Hepatocyte (in vitro differentiated cells): ENCODE data around the gene AANAT. TPM values are rescaled to one million over a fixed set of nuclear protein-coding genes. Genes with fewer than 3 reads are reported as not detected.

Source experiments
- DNase-seq: peaks from one replicate; pipeline ENCODE4 v3.0.0-alpha.2; 2016; ENCODE audit warnings: low spot score
- H2AFZ ChIP-seq: fragments of 200-600 bp; sonication (generic); 2 replicates; pipeline ENCODE4 v1.6.0; 2016; ENCODE audit warnings: antibody characterized with exemption, mild to moderate bottlenecking
- H3K27ac ChIP-seq: fragments of 200-600 bp; sonication (generic); 2 replicates; pipeline ENCODE4 v1.5.1; 2016; ENCODE audit warnings: mild to moderate bottlenecking
- H3K27me3 ChIP-seq: fragments of 200-600 bp; sonication (generic); 2 replicates; pipeline ENCODE4 v1.6.1; 2016
- H3K36me3 ChIP-seq: fragments of 200-600 bp; sonication (generic); replicated peaks from 2 replicates; pipeline ENCODE4 v1.5.1; 2016; ENCODE audit warnings: low read depth; ENCODE audit not compliant: insufficient read depth
- H3K4me1 ChIP-seq: fragments of 200-600 bp; sonication (generic); 2 replicates; pipeline ENCODE4 v1.5.1; 2016; ENCODE audit warnings: mild to moderate bottlenecking, moderate library complexity; ENCODE audit not compliant: insufficient read depth
- H3K4me2 ChIP-seq: fragments of 200-600 bp; sonication (generic); 2 replicates; pipeline ENCODE4 v1.6.0; 2016
- H3K4me3 ChIP-seq: fragments of 200-600 bp; sonication (generic); 2 replicates; pipeline ENCODE4 v1.5.1; 2016; ENCODE audit warnings: mild to moderate bottlenecking
- H3K79me2 ChIP-seq: fragments of 200-600 bp; sonication (generic); 2 replicates; pipeline ENCODE4 v1.6.0; 2017; ENCODE audit warnings: mild to moderate bottlenecking
- H3K9me2 ChIP-seq: fragments of 200-600 bp; sonication (generic); replicated peaks from 2 replicates; pipeline ENCODE4 v1.6.0; 2017; ENCODE audit warnings: mild to moderate bottlenecking; ENCODE audit not compliant: insufficient read depth
- H3K9me3 ChIP-seq: fragments of 200-600 bp; sonication (generic); 2 replicates; pipeline ENCODE4 v1.5.1; 2016; ENCODE audit warnings: low read depth, mild to moderate bottlenecking
- H4K20me1 ChIP-seq: fragments of 200-600 bp; sonication (generic); 2 replicates; pipeline ENCODE4 v1.6.0; 2016; ENCODE audit warnings: mild to moderate bottlenecking; ENCODE audit not compliant: insufficient read depth, poor library complexity, severe bottlenecking
- CTCF ChIP-seq: fragments of 200-600 bp; sonication (generic); IDR thresholded peaks from 2 replicates; pipeline ENCODE4 v1.5.1; 2016; ENCODE audit warnings: antibody characterized with exemption, mild to moderate bottlenecking; ENCODE audit not compliant: poor library complexity
- EZH2 ChIP-seq: fragments of 200-600 bp; sonication (generic); IDR thresholded peaks from 2 replicates; pipeline ENCODE4 v1.6.1; 2016; ENCODE audit warnings: antibody characterized with exemption, mild to moderate bottlenecking, borderline replicate concordance
- EZH2phosphoT487 ChIP-seq: fragments of 200-600 bp; sonication (generic); IDR thresholded peaks from one replicate; pipeline ENCODE4 v1.6.1; 2018; ENCODE audit warnings: antibody characterized with exemption, mild to moderate bottlenecking, low read depth, moderate library complexity; ENCODE audit not compliant: unreplicated experiment, severe bottlenecking
- WGBS: methylation state at CpG from one replicate; pipeline ENCODE4 v1.1.6; 2016; ENCODE audit warnings: low lambda C conversion rate; ENCODE audit errors: missing lambda C conversion rate; 5-methylcytosine and 5-hydroxymethylcytosine counted together
- polyA plus RNA-seq: library from polyadenylated mRNA; unstranded; fragments of >200 nt; fragmentation: Nextera tagmentation; extraction: Ambion mirVana; gene quantifications from 2 replicates; pipeline ENCODE4 v1.2.1, GENCODE V29; 2016
- total RNA-seq: library from RNA; depleted of rRNA; stranded (reverse); fragments of >200 nt; gene quantifications from 2 replicates; pipeline ENCODE4 v1.2.3, GENCODE V29; 2014

Gene AANAT
- total and polyA plus RNA-seq, 2 experiments from 2014 or later: not detected

- H4K20me1 ChIP-seq: no peaks in the 10 kb centered on the region
- H3K9me2 ChIP-seq: no peaks in the 10 kb centered on the region
- H3K9me3 ChIP-seq: no peaks in the 10 kb centered on the region
- no peaks in the 10 kb centered on the region for H3K79me2 ChIP-seq
- no peaks in the 10 kb centered on the region for H3K27me3 ChIP-seq
- WGBS: 96% methylated on average over 28 of the region's 37 CpGs
- H3K4me3 ChIP-seq: no peak overlapping the region
- TF ChIP-seq CTCF (no peak), EZH2 (no peak)
- H3K4me1 ChIP-seq: no peaks in the 10 kb centered on the region
- H3K4me2 ChIP-seq: no peak overlapping the region
- H3K36me3 ChIP-seq: no peaks in the 10 kb centered on the region
- H3K27ac ChIP-seq: no peak overlapping the region
- no peak for DNase-seq
- no peak overlapping the region for H2AFZ ChIP-seq
Observed at GRCh38 chr17:76478730-76479514, 11.5 kb downstream of the AANAT start.

- Histone ChIP-seq H3K36me3 (no peaks in the 10 kb centered on the region), H3K79me2 (no peaks in the 10 kb centered on the region), H3K4me1 (no peaks in the 10 kb centered on the region), H3K27ac (no peak overlapping the region), H3K9me2 (no peaks in the 10 kb centered on the region), H3K4me3 (no peak overlapping the region), H3K27me3 (no peaks in the 10 kb centered on the region), H2AFZ (no peak overlapping the region), H3K9me3 (no peaks in the 10 kb centered on the region), H4K20me1 (no peaks in the 10 kb centered on the region), H3K4me2 (no peak overlapping the region)
- 90% methylated on average over 14 of the region's 14 CpGs for WGBS
- TF ChIP-seq CTCF: no peak
- TF ChIP-seq EZH2: no peak
- TF ChIP-seq EZH2phosphoT487: no peak
- DNase-seq: no peak
Observed at GRCh38 chr17:76479515-76480060, 12.2 kb downstream of the AANAT start.

GRCh38 chr17:76480632-76481031, 13.2 kb downstream of the AANAT start:
- no peak for DNase-seq
- Histone ChIP-seq H3K27me3 (no peaks in the 10 kb centered on the region), H3K27ac (peak overlapping the region; percentile 46), H4K20me1 (no peaks in the 10 kb centered on the region), H3K79me2 (no peaks in the 10 kb centered on the region), H3K36me3 (no peaks in the 10 kb centered on the region), H3K4me2 (no peak overlapping the region), H3K9me3 (no peaks in the 10 kb centered on the region), H3K4me3 (no peak overlapping the region), H3K4me1 (no peaks in the 10 kb centered on the region), H3K9me2 (no peaks in the 10 kb centered on the region), H2AFZ (no peak overlapping the region)
- 79% methylated on average over 15 of the region's 15 CpGs for WGBS
- TF ChIP-seq EZH2phosphoT487: no peak
- TF ChIP-seq EZH2: no peak
- TF ChIP-seq CTCF: no peak
